Colonic mucosa (tissue), 4 donors: ENCODE results near the gene SYT1. TPM values are rescaled to one million over a fixed set of nuclear protein-coding genes. Genes with fewer than 3 reads are reported as not detected.
"Not testable (repeated sequence)": the region's sequence is repeated elsewhere in the genome, so short reads cannot be mapped to it uniquely, and the experiment has no call there.

ENCODE experiments used
- DNase-seq: peaks from one replicate; pipeline ENCODE4 v3.0.0-alpha.2; 2020
- H3K27ac ChIP-seq: fragments of 200-600 bp; one replicate; pipeline ENCODE4 v1.8.0; 2021
- H3K27me3 ChIP-seq: fragments of 200-600 bp; one replicate; pipeline ENCODE4 v1.8.0; 2021
- H3K36me3 ChIP-seq: fragments of 200-600 bp; one replicate; pipeline ENCODE4 v1.8.0; 2021
- H3K4me1 ChIP-seq: fragments of 200-600 bp; one replicate; pipeline ENCODE4 v1.8.0; 2021; ENCODE audit warnings: mild to moderate bottlenecking
- H3K4me3 ChIP-seq: fragments of 200-600 bp; one replicate; pipeline ENCODE4 v1.8.0; 2021
- H3K9ac ChIP-seq, 2 donors: one replicate each; pipeline ENCODE4 v1.7.0; 2013; ENCODE audit warnings: control low read depth in 2 of 2, low read depth in 2 of 2, low read length in 2 of 2
- H3K9me3 ChIP-seq: fragments of 200-600 bp; one replicate; pipeline ENCODE4 v1.8.0; 2021
- intact Hi-C: fragments of 100-400 bp; cut with DNase I; formaldehyde crosslinking; loops from one replicate; pipeline ENCODE4 v1.14.1; 2022
- total RNA-seq, 2 donors: library from RNA; stranded (reverse); fragmentation: NEBNext Ultra II Directional in 1 of 2; extraction: Animal tissue kit (Norgen Biotek cat#: 25700) in 1 of 2; gene quantifications; one replicate each; pipeline ENCODE4 v1.2.1, GENCODE V29; 2021
- TF ChIP-seq, protein P1 (sequence below): fragments of 200-600 bp; IDR thresholded peaks from one replicate; pipeline ENCODE4 v1.8.0; 2022; ENCODE audit warnings: antibody characterized with exemption, mild to moderate bottlenecking
- donor health status: healthy.
- donor health status: DM: no; HTN: no; CAD: no.
- donor health status: DM: no; HTN: no; CAD: no.

Gene SYT1
- total RNA-seq, 2 donors from 2014 or later = 0.94 to 3.2 TPM

DNA sequence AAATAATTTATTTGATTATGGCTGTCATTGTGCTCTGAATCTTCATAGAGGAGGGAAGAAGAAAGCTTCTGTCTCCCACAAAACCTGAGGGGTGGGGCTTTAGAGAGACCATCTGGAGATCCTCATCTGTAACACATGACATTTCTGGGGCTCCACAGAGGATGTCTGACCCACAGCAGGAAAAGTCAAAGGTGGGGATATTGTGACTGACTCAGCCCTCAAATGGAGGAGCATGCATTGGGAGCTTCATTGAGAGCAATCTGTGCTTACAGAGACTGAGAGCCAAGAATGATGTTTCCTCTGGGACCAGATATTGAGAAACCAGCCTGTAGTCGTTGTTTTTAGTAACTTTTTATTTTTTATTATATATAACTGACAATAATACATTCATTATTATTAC lies 158.7 kb downstream of the SYT1 start:
- Histone ChIP-seq H3K4me3 (no peak overlapping the region), H3K36me3 (no peaks in the 10 kb centered on the region), H3K27ac (no peak overlapping the region), H3K9me3 (no peaks in the 10 kb centered on the region), H3K27me3 (no peaks in the 10 kb centered on the region), H3K4me1 (no peaks in the 10 kb centered on the region), H3K9ac (no peak overlapping the region)
- TF ChIP-seq, protein P1, sequence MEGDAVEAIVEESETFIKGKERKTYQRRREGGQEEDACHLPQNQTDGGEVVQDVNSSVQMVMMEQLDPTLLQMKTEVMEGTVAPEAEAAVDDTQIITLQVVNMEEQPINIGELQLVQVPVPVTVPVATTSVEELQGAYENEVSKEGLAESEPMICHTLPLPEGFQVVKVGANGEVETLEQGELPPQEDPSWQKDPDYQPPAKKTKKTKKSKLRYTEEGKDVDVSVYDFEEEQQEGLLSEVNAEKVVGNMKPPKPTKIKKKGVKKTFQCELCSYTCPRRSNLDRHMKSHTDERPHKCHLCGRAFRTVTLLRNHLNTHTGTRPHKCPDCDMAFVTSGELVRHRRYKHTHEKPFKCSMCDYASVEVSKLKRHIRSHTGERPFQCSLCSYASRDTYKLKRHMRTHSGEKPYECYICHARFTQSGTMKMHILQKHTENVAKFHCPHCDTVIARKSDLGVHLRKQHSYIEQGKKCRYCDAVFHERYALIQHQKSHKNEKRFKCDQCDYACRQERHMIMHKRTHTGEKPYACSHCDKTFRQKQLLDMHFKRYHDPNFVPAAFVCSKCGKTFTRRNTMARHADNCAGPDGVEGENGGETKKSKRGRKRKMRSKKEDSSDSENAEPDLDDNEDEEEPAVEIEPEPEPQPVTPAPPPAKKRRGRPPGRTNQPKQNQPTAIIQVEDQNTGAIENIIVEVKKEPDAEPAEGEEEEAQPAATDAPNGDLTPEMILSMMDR = no peak
- intact Hi-C loops = no loop called here
- DNase-seq = no peak

DNA sequence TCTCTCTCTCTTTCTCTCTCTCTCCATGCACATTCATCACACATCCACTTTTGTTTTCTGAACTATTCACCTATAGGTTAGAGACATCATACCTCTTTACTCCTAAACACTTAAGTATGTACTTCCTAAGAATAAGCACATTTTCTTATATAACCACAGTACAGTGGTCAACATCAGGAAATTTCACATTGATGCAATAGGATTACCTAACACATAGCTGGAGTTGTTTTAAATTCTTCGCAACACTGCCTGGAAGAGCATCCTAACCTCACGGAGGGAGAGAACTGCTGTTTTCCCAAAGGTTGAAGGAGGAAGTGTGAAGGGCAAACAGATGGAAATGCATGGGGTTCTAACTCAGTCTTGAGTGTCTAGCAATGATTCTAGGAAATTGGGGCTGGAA lies 159.2 kb downstream of the SYT1 start:
- no peak overlapping the region for H3K4me3 ChIP-seq
- H3K9me3 ChIP-seq = no peaks in the 10 kb centered on the region
- no peaks in the 10 kb centered on the region for H3K27me3 ChIP-seq
- no peaks in the 10 kb centered on the region for H3K4me1 ChIP-seq
- TF ChIP-seq, protein P1 = no peak
- H3K27ac ChIP-seq = no peak overlapping the region
- no peak overlapping the region for H3K9ac ChIP-seq
- no peak for DNase-seq
- H3K36me3 ChIP-seq = no peaks in the 10 kb centered on the region
- intact Hi-C loops = no loop called here

DNA sequence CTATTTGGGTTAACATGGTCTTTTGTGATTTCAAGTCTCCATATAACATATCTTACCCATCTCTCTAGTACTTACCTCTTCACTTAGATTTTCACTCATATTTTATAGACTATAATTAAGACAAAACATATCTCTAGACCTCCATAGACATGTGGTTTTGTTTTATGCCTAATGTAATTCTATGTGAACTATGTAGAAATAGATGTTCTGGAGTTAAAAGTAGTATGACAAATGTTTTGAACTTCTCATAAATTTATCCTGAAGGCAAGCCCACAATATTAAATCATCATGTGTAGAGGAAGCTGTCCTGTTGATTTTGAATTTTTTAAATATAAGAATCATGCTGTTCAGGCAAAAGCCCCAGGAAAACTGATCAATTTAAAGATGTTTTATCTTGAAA lies 169.2 kb downstream of the SYT1 start:
- Histone ChIP-seq H3K9ac (no peak overlapping the region), H3K27ac (no peak overlapping the region), H3K27me3 (no peaks in the 10 kb centered on the region), H3K4me1 (no peaks in the 10 kb centered on the region), H3K9me3 (no peaks in the 10 kb centered on the region), H3K4me3 (no peak overlapping the region), H3K36me3 (no peaks in the 10 kb centered on the region)
- no peak for DNase-seq
- TF ChIP-seq, protein P1 = no peak
- intact Hi-C loops = no loop called here

DNA sequence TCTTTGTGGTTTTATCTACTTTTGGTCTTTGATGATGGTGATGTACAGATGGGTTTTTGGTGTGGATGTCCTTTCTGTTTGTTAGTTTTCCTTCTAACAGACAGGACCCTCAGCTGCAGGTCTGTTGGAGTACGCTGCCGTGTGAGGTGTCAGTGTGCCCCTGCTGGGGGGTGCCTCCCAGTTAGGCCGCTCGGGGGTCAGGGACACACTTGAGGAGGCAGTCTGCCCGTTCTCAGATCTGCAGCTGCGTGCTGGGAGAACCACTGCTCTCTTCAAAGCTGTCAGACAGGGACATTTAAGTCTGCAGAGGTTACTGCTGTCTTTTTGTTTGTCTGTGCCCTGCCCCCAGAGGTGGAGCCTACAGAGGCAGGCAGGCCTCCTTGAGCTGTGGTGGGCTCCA lies 180.2 kb downstream of the SYT1 start:
- H3K27me3 ChIP-seq, DNase-seq, H3K4me3 ChIP-seq, H3K27ac ChIP-seq, H3K9ac ChIP-seq, intact Hi-C loops, H3K36me3 ChIP-seq, H3K4me1 ChIP-seq, H3K9me3 ChIP-seq: not testable (repeated sequence)

DNA sequence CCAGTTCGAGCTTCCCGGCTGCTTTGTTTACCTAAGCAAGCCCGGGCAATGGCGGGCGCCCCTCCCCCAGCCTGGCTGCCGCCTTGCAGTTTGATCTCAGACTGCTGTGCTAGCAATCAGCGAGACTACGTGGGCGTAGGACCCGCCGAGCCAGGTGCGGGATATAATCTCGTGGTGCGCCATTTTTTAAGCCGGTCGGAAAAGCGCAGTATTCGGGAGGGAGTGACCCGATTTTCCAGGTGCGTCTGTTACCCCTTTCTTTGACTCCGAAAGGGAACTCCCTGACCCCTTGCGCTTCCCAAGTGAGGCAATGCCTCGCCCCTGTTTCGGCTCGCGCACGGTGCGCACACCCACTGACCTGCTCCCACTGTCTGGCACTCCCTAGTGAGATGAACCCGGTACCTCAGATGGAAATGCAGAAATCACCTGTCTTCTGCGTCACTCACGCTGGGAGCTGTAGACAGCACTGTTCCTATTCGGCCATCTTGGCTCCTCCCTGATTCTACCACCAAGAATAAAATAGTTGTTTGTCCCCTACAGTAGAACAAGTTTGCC lies 180.7 kb downstream of the SYT1 start:
- H3K4me1 ChIP-seq, H3K36me3 ChIP-seq, H3K27me3 ChIP-seq, intact Hi-C loops, H3K27ac ChIP-seq, H3K9ac ChIP-seq, DNase-seq, H3K9me3 ChIP-seq, H3K4me3 ChIP-seq: not testable (repeated sequence)

DNA sequence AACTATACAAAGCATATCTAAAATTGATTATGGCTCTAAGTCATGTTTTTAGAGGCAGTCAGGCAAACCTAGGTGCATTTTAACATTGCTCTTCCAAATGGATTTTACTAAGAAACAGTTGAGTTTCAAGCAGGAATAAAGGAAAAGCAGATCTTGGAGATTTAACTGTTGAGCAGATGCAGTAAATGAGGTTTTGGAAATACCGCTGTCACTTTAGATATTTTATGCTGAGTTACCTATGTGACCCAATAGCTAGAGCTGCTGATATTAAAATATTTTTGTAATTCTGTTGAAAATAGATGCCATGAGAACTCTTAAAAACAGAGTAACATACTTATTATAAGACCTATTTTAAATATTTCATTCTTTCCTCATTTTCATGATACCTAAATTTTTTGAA lies 181.4 kb downstream of the SYT1 start:
- Histone ChIP-seq H3K36me3 (no peaks in the 10 kb centered on the region), H3K27ac (no peak overlapping the region), H3K4me1 (no peaks in the 10 kb centered on the region), H3K27me3 (no peaks in the 10 kb centered on the region), H3K9me3 (no peaks in the 10 kb centered on the region), H3K4me3 (no peak overlapping the region), H3K9ac (no peak overlapping the region)
- TF ChIP-seq, protein P1 = no peak
- DNase-seq = no peak
- intact Hi-C loops = no loop called here

DNA sequence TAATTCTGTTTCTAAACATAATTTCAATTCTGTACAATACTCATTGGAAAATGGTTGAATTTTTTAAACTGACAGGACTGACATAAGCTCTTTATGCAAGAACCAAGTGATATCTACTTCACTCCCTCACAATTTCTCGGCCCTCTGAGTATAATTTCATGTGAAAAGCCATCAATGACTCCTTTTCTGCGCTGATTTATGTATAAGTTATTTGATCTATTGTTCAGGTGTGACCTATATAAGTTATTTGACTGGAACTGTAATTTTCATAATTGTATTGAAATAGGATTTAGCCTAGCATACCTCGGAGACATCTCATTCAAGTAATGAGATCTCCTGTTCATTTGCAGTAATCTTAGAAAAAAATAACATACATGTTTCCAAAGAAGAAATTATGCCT lies 184.4 kb downstream of the SYT1 start:
- Histone ChIP-seq H3K4me3 (no peak overlapping the region), H3K27me3 (no peaks in the 10 kb centered on the region), H3K27ac (no peak overlapping the region), H3K9ac (no peak overlapping the region), H3K36me3 (no peaks in the 10 kb centered on the region), H3K4me1 (no peaks in the 10 kb centered on the region), H3K9me3 (no peaks in the 10 kb centered on the region)
- intact Hi-C loops = no loop called here
- no peak for DNase-seq
- TF ChIP-seq, protein P1 = no peak
